Right atrium auricular region (tissue), 2 donors: ENCODE measurements around the gene MIB2. TPM values are rescaled to one million over a fixed set of nuclear protein-coding genes. Genes with fewer than 3 reads are reported as not detected.
"Not testable (repeated sequence)": the region's sequence is repeated elsewhere in the genome, so short reads cannot be mapped to it uniquely, and the experiment has no call there.

Experiments used
- DNase-seq: peaks from one replicate; pipeline ENCODE4 v3.0.0-alpha.2; 2019; ENCODE audit warnings: low spot score
- H3K27ac ChIP-seq, 2 donors: fragments of 200-600 bp; sonication (generic); 1 replicate in 1 of 2; 2 replicates in 1 of 2; pipeline ENCODE4 v1.5.1; 2016 to 2019
- H3K27me3 ChIP-seq, 2 donors: fragments of 200-600 bp; sonication (generic); one replicate each; pipeline versions ENCODE4 v1.5.1 to v1.6.0; 2017 to 2019
- H3K36me3 ChIP-seq: fragments of 200-600 bp; sonication (generic); one replicate; pipeline ENCODE4 v1.5.1; 2016
- H3K4me1 ChIP-seq, 2 donors: fragments of 200-600 bp; sonication (generic); one replicate each; pipeline versions ENCODE4 v1.5.1 to v1.6.0; 2017 to 2019
- H3K4me3 ChIP-seq, 2 donors: fragments of 200-600 bp; sonication (generic); 1 replicate in 1 of 2; 2 replicates in 1 of 2; pipeline ENCODE4 v1.5.1; 2017 to 2019; ENCODE audit warnings: mild to moderate bottlenecking in 1 of 2, moderate library complexity in 1 of 2
- H3K9me3 ChIP-seq, 2 donors: fragments of 200-600 bp; sonication (generic); one replicate each; pipeline ENCODE4 v1.5.1; 2019
- CTCF ChIP-seq, 2 donors: fragments of 200-600 bp; sonication (generic); IDR thresholded peaks; one replicate each; pipeline ENCODE4 v1.5.1; 2019; ENCODE audit warnings: antibody characterized with exemption in 2 of 2
- total RNA-seq, 2 donors: library from RNA; depleted of rRNA; stranded (reverse); fragments of >200 nt; gene quantifications; one replicate each; pipeline ENCODE4 v1.1.0, GENCODE V29; 2016

The MIB2 gene
- total RNA-seq, 2 donors from 2014 or later, result 42.4 to 45.6 TPM

- peaks cover 13% of the 10 kb centered on the region for H3K36me3 ChIP-seq
- no peak for TF ChIP-seq CTCF (IDR thresholded peaks at IDR 0.05)
- no peak for DNase-seq
- no peak overlapping the region for H3K27ac ChIP-seq
- peaks cover 0 to 40% of the 10 kb centered on the region in 2 donors for H3K4me1 ChIP-seq
- H3K4me3 ChIP-seq, result no peak overlapping the region
- peaks cover 4 to 6% of the 10 kb centered on the region in 2 donors for H3K27me3 ChIP-seq
- H3K9me3 ChIP-seq, result no peaks in the 10 kb centered on the region
These were observed 14.3 kb downstream of the MIB2 start for GRCh38 chr1:1629430-1630190.

- H3K4me1 ChIP-seq, result peaks cover 0 to 33% of the 10 kb centered on the region in 2 donors
- DNase-seq, result peak; percentile 73
- TF ChIP-seq CTCF (IDR thresholded peaks at IDR 0.05), result no peak
- peak overlapping the region; percentile 6 to 47 for H3K4me3 ChIP-seq
- peaks cover 4 to 6% of the 10 kb centered on the region in 2 donors for H3K27me3 ChIP-seq
- H3K27ac ChIP-seq, result peak overlapping the region; percentile 82 to 86
- H3K36me3 ChIP-seq, result peaks cover 13% of the 10 kb centered on the region
- H3K9me3 ChIP-seq, result no peaks in the 10 kb centered on the region
These were observed 15.1 kb downstream of the MIB2 start for GRCh38 chr1:1630191-1630964.

- peak; percentile 85 for DNase-seq
- Histone ChIP-seq H3K36me3 (peaks cover 13% of the 10 kb centered on the region), H3K9me3 (no peaks in the 10 kb centered on the region), H3K4me1 (peaks cover 0 to 25% of the 10 kb centered on the region in 2 donors), H3K4me3 (peak overlapping the region; percentile 25 to 47), H3K27ac (peak overlapping the region; percentile 82 to 86), H3K27me3 (peaks cover 4 to 6% of the 10 kb centered on the region in 2 donors)
- no peak for TF ChIP-seq CTCF (IDR thresholded peaks at IDR 0.05)
These were observed 15.9 kb downstream of the MIB2 start for GRCh38 chr1:1630965-1631781.

- Histone ChIP-seq H3K27me3 (peaks cover 4 to 6% of the 10 kb centered on the region in 2 donors), H3K4me3 (peak within 1 kb of the TSS; percentile 25 to 47), H3K36me3 (peaks cover 19% of the 10 kb centered on the region), H3K27ac (peak within 1 kb of the TSS; percentile 82 to 86), H3K9me3 (no peaks in the 10 kb centered on the region), H3K4me1 (peaks cover 0 to 23% of the 10 kb centered on the region in 2 donors)
- TF ChIP-seq CTCF (IDR thresholded peaks at IDR 0.05), result no peak
- DNase-seq, result no peak
These were observed 16.6 kb downstream of the MIB2 start, which contains the start of gene MMP23B for GRCh38 chr1:1631782-1632420. Gene MMP23B (plus strand): TSS chr1:1632173. CDS start chr1:1632219, 46 bp downstream.

- H3K9me3 ChIP-seq, DNase-seq, H3K4me3 ChIP-seq, H3K27me3 ChIP-seq, H3K27ac ChIP-seq: not testable (repeated sequence)
- peaks cover 19% of the 10 kb centered on the region for H3K36me3 ChIP-seq
- peaks cover 0 to 23% of the 10 kb centered on the region in 2 donors for H3K4me1 ChIP-seq
These were observed 18.1 kb downstream of the MIB2 start for GRCh38 chr1:1633409-1633808.

- not testable (repeated sequence) for H3K27me3 ChIP-seq, H3K9me3 ChIP-seq, DNase-seq, H3K4me3 ChIP-seq, H3K27ac ChIP-seq
- H3K4me1 ChIP-seq, result peaks cover 0 to 23% of the 10 kb centered on the region in 2 donors
- peaks cover 20% of the 10 kb centered on the region for H3K36me3 ChIP-seq
These were observed 19.3 kb downstream of the MIB2 start for GRCh38 chr1:1634613-1635012.

GRCh38 chr1:1636621-1637478, 21.6 kb downstream of the MIB2 start:
- not testable (repeated sequence) for H3K27me3 ChIP-seq, H3K4me1 ChIP-seq, H3K4me3 ChIP-seq, DNase-seq, H3K9me3 ChIP-seq, H3K27ac ChIP-seq
- peaks cover 20% of the 10 kb centered on the region for H3K36me3 ChIP-seq

- H3K27ac ChIP-seq, H3K27me3 ChIP-seq, H3K4me3 ChIP-seq, H3K9me3 ChIP-seq, DNase-seq, H3K4me1 ChIP-seq: not testable (repeated sequence)
- H3K36me3 ChIP-seq, result peaks cover 20% of the 10 kb centered on the region
These were observed 22.2 kb downstream of the MIB2 start for GRCh38 chr1:1637479-1637875.
